NB4 (cell line): Measurements from ENCODE around the gene STAT1.

Source experiments
- DNase-seq: peaks from one replicate; pipeline ENCODE4 v3.0.0; 2010; ENCODE audit warnings: low read depth
- H3K4me3 ChIP-seq: one replicate; pipeline ENCODE4 v1.5.1; 2011; ENCODE audit warnings: mild to moderate bottlenecking, low read depth, low read length, moderate library complexity
- MAX ChIP-seq: IDR thresholded peaks from 2 replicates; pipeline ENCODE4 v1.6.1; 2011; ENCODE audit warnings: low read depth, low read length
- MYC ChIP-seq: IDR thresholded peaks from 2 replicates; pipeline ENCODE4 v1.6.1; 2011; ENCODE audit warnings: low read depth, low read length
- POLR2A ChIP-seq: IDR thresholded peaks from 2 replicates; pipeline ENCODE4 v1.6.1; 2011; ENCODE audit warnings: mild to moderate bottlenecking; ENCODE audit not compliant: insufficient read length; ENCODE audit errors: extremely low read depth
- TF ChIP-seq, protein P1 (sequence below): IDR thresholded peaks from one replicate; pipeline ENCODE4 v1.5.1; 2012; ENCODE audit warnings: low read depth, low read length

Gene STAT1

DNA sequence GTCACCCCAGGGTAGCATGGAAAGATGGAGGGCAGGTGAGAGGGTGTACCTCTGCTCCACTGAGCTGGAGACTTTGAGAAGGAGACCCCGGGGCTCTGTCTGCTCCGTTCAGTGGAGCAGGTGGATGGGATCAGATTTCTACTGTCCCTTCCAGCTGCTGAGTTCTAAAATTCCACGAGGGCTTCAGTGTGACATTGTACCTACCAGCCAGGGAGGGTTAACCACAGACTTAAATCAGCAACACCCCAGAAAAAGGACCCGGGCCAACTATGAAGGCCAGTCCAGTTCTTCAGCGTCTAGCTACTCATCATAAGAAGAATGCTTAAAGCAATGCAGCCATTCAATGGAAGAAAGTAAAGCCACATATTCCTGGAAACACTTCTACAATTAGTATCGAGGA, 23.8 kb downstream of the STAT1 start:
- no peak for TF ChIP-seq POLR2A
- no peak for TF ChIP-seq MYC
- TF ChIP-seq, protein P1, sequence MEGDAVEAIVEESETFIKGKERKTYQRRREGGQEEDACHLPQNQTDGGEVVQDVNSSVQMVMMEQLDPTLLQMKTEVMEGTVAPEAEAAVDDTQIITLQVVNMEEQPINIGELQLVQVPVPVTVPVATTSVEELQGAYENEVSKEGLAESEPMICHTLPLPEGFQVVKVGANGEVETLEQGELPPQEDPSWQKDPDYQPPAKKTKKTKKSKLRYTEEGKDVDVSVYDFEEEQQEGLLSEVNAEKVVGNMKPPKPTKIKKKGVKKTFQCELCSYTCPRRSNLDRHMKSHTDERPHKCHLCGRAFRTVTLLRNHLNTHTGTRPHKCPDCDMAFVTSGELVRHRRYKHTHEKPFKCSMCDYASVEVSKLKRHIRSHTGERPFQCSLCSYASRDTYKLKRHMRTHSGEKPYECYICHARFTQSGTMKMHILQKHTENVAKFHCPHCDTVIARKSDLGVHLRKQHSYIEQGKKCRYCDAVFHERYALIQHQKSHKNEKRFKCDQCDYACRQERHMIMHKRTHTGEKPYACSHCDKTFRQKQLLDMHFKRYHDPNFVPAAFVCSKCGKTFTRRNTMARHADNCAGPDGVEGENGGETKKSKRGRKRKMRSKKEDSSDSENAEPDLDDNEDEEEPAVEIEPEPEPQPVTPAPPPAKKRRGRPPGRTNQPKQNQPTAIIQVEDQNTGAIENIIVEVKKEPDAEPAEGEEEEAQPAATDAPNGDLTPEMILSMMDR = no peak
- TF ChIP-seq MAX = no peak
- H3K4me3 ChIP-seq = no peak overlapping the region
- no peak for DNase-seq

DNA sequence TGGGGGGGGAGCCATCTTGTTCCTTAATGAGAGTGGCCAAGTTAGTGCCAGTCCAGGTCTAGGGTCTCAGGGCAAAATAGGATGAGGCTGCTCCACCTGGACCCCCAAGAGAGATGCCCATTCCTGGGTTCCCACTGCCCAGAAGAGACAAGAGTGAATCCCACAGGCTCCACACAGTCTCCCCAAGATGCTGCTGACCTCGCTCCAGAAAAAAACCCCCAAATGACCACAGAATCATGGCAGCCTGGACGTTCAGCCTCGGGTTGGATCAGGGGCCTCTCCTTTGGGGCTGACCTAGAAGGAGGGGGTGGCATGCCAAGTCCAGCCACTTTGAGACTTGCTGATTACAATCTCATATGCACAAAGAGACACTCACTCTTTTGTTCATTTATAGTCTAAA, 25.1 kb downstream of the STAT1 start:
- DNase-seq = no peak
- TF ChIP-seq POLR2A (no peak), MYC (no peak), MAX (no peak)
- TF ChIP-seq, protein P1 = no peak
- H3K4me3 ChIP-seq = no peak overlapping the region

GRCh38 chr2:190987938-190988337, 26.0 kb downstream of the STAT1 start:
- DNase-seq = no peak
- no peak overlapping the region for H3K4me3 ChIP-seq
- TF ChIP-seq MAX (no peak), MYC (no peak), POLR2A (no peak)
- TF ChIP-seq, protein P1 = no peak

DNA sequence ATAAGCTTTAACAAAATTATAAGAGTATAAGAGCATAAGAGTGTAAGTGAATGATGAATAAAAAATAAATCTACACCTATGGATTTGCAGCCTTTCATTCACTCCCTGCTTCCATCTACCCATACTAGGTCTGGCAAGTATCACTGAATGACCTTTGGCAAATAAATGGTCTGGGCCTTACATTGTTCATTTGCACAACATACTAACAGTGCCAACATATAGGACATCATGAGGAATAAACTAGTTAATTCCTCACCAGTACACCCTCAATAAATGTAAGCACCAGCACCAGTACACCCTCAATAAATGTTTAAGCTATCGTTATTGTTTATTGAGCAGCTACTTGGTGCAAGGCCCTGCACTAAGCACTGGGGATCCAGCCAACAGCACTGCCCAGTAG, 26.9 kb downstream of the STAT1 start:
- TF ChIP-seq POLR2A (no peak), MAX (no peak), MYC (no peak)
- TF ChIP-seq, protein P1 = no peak
- no peak for DNase-seq
- no peak overlapping the region for H3K4me3 ChIP-seq

- H3K4me3 ChIP-seq = no peak overlapping the region
- TF ChIP-seq MAX = 0 out of 2 replicates have a peak, but pooled peaks have one; percentile 18
- TF ChIP-seq MYC = no peak
- peak; percentile 78 for DNase-seq
Observed at GRCh38 chr2:190986221-190986953, 27.6 kb downstream of the STAT1 start.

DNA sequence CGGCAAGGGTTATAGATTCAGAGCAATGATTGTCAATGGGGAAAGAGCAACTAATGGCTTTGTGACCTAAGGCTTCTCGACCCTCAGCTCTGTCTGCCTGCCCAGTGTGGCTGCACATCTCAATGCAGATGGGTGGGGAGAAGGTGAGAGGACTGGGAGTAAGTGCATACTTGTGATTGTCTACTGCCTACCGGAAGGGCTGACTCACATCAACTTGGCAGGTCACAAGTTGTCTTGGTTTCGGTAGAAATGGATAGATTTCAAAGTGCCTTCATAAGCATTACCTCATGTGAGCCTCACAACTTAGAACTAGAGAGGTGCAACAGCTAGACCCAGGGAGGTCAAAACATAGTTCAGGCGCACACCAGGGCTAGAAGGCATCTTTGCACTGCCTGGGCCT, 29.4 kb downstream of the STAT1 start:
- no peak overlapping the region for H3K4me3 ChIP-seq
- TF ChIP-seq, protein P1 = no peak
- TF ChIP-seq MYC (no peak), POLR2A (no peak), MAX (no peak)
- no peak for DNase-seq
